ENCODE results near the gene KHK.

The KHK gene

DNA sequence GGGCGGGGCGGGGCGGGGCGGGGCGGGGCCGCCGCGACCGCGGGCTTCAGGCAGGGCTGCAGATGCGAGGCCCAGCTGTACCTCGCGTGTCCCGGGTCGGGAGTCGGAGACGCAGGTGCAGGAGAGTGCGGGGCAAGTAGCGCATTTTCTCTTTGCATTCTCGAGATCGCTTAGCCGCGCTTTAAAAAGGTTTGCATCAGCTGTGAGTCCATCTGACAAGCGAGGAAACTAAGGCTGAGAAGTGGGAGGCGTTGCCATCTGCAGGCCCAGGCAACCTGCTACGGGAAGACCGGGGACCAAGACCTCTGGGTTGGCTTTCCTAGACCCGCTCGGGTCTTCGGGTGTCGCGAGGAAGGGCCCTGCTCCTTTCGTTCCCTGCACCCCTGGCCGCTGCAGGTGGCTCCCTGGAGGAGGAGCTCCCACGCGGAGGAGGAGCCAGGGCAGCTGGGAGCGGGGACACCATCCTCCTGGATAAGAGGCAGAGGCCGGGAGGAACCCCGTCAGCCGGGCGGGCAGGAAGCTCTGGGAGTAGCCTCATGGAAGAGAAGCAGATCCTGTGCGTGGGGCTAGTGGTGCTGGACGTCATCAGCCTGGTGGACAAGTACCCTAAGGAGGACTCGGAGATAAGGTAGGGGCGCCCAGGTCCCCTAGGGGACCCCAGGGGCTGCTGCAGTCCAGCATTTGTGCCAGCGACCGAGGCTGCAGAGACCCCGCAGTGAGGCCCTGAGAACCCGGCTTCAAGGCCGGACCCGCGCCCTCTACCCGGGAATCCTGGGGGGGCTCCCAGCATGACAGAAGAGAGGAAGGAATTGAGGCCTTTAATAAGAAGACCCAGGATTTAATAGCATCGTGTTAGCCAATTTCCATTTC is at the start of gene KHK:
Gene KHK, plus strand, starts transcription at position 49 of the 870 bp plus-strand sequence. Its CDS starts 488 bp downstream, at position 537.
- DNase-seq (ENCODE audit: low read depth), result no peak

DNA sequence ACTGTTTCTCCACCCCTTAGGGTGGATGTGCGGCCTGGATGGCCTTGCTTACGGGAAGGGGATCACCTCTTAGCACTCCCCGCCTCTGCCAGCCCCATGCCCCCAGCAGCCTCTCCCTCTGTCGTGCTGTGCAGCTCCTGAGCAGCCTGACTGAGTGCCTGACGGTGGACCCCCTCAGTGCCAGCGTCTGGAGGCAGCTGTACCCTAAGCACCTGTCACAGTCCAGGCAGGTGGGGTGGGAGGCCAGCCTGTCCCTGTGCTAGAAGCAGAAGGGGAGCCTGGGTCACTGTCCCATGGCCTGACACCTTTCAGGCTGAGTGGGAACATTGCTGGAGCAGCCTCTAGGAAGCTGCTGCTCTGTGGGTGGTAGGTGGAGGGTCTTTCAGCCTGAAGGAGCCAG is 48.6 kb upstream of the KHK start:
- DNase-seq (ENCODE audit: low read depth), result no peak

DNA sequence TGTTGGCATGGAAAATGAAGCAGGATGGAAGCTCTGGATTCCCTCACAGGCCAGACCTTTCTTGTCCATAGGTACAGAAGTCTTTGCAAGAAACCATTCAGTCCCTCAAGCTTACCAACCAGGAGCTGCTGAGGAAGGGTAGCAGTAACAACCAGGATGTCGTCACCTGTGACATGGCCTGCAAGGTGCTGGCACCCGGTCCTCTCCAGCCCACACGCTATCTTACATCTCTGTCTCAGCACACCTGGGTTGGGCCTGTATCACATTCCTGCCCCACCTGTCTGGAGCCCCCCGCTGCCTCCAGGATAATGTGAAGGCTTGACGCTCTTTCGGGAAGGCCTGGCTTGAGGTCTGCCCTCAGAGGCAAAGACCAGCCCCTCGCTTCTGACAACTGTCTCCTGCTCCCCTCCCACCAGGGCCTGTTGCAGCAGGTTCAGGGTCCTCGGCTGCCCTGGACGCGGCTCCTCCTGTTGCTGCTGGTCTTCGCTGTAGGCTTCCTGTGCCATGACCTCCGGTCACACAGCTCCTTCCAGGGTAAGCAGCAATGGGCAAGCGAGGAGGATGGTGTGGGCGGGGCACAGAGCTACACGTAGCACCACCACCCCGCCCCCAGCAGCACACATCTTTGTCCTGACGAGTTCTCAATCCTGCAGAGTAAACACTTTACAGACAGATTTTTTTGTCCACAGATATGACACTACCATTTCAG is 47.8 kb upstream of the KHK start:
- no peak for DNase-seq (ENCODE audit: low read depth)

DNA sequence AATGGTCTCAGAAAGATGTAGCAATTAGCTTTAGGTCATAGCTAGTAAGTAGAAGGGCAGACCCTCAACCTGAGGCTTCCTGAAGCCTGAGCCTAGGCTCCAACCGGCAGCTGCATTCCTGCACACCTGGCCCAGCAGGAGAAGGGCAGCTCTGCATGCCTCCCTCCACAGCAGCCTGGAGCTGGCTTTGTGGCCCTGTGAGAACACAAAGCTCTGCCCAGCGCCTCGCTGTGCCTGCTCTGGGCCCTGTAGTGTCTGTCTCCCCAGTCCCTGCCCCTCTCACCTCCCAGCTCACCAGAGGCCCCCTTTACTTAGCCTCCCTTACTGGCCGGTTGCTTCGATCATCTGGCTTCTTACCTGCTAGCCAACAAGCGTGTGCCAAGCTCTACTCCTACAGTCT is 47.1 kb upstream of the KHK start:
- DNase-seq (ENCODE audit: low read depth), result no peak

DNA sequence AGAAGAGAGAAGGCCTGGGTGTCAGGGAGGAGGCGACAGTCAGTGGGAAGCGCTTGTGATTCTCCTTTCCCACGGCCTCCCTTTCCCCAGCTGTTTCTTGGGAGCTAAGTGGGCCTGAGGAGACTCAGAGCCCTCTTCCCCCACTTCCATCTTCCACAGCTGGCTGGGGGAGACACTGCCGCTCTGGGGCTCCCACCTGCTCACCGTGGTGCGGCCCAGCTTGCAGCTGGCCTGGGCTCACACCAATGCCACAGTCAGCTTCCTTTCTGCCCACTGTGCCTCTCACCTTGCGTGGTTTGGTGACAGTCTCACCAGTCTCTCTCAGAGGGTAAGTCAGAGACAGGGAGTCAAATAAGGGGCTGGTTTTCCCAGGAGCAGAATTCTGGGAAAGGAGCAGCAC is 46.7 kb upstream of the KHK start:
- DNase-seq (ENCODE audit: low read depth), result no peak

DNA sequence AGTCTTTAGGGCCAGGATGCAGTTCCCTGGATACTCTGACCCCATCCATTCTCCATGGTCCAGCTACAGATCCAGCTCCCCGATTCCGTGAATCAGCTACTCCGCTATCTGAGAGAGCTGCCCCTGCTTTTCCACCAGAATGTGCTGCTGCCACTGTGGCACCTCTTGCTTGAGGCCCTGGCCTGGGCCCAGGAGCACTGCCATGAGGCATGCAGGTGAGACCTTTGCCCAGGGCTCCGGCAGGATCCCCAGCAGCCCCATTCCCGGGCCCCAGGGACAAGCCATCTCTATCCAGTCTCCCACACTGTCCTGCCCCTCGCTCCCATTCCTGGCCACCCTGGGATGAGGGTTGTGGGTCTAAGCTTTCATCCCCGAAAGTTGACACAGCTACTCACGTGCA is 46.3 kb upstream of the KHK start:
- no peak for DNase-seq (ENCODE audit: low read depth)

DNA sequence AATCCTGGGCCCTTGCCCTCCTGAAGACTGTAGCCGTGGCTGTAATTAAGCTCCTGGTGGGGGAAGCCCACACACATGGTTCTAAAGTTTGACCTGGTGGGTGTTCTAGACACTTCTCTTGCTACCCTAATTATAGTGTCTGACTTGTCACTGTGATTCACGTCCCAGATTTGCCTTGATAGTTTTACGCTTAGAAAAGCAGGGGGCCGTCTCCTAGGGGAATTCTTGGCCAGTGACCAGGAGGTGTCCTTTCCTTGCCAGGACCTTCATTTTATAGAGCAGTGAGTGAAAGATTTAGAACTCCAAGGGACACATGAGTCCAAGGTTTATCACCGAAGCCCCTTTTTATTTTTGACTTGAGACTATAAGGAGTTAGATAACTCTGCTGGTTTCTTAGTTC is 44.8 kb upstream of the KHK start:
- DNase-seq (ENCODE audit: low read depth), result no peak

DNA sequence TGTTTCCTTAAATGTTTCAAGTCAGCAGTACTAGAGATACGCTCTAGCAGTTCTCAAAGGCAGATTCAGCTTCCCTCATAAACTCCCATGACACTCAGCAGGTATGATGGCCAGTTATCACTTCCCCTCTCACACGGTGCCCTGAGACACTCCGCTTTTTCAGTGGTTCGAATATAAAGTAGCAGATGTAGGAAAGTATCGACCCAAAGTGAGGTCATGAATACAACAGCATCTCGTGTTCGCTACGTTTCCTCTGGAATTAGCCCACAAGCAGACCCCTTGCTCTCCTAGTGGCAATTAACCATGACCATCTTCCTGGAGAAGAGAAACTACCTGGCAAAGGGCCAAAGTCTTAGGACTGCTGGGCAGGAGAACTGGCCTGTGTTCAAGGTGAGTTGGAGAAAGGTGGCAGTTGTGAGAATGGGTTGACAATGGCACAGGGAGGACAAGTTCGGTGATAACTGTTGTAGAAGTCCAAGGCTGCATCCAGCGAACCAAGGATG is 44.4 kb upstream of the KHK start:
- DNase-seq (ENCODE audit: low read depth), result no peak

DNA sequence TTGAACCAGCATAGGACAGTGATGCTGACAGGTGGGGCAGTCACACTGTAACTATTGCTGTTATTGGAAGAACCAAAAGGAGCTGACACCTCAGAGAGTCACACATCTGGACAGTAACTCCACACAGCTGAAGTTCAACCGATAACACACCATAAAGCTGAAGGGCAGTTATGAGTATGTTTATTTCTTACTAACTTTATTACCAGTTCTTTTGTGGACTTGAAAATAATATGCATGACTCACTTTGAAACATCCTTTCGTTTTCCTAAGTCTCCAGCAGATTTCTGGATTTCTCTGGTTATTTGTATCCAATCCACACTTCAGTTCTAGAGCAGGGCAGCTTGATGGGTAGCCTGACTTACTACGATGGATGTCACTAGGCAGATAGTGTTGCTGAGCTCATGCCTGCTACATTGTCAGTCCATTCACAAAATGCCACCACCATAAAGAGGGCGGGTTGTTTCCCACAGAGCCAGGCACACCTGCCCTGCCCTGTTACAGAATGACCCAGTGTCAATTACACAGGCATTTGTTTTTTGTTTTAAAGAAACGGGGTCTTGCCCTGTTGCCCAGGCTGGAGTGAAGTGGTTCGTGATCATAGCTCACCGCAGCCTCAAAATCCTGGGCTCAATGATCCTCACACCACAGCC is 43.5 kb upstream of the KHK start:
- no peak for DNase-seq (ENCODE audit: low read depth)

DNA sequence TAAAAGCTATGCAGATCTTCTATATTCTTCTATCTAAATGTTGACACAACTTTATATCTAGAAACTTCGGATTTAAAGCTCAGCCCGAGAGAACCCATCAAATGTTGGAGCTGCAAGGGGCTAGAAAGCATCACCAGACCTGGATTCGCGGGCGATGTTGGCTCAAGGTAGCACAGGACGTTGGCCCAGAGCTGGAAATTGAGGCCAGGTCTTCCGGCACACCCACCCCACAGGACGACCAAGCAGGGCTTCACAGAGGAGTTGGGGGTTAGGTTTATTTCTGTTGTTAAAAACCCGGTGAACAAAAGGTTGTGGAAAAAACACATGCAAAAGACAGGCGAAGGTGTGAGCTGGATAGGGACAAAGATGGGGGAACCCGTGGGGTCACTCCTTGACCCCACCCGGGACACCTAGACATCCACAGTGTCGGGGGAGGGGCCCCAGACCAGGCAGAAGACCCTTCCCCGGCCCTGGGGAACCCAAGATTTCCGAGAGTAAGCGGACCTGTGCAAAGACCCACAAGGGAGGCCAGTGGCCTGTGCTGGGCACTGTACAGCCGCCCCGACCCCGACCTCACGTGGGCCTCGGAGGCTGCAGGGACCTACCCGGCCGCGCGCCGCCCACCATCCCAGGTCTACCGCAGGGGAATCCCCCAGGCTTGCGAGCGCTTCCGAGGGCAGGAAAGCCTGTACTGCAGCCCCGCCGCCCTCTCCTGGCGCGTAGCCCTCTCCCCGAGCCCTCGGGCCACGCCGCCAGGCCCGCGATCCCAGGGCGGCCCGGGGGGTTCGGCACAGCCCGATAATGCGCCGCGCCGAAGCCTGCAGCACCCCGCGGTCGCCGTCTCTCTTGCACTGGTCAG is 36.9 kb upstream of the KHK start:
- peak; percentile 53 for DNase-seq (ENCODE audit: low read depth)

DNA sequence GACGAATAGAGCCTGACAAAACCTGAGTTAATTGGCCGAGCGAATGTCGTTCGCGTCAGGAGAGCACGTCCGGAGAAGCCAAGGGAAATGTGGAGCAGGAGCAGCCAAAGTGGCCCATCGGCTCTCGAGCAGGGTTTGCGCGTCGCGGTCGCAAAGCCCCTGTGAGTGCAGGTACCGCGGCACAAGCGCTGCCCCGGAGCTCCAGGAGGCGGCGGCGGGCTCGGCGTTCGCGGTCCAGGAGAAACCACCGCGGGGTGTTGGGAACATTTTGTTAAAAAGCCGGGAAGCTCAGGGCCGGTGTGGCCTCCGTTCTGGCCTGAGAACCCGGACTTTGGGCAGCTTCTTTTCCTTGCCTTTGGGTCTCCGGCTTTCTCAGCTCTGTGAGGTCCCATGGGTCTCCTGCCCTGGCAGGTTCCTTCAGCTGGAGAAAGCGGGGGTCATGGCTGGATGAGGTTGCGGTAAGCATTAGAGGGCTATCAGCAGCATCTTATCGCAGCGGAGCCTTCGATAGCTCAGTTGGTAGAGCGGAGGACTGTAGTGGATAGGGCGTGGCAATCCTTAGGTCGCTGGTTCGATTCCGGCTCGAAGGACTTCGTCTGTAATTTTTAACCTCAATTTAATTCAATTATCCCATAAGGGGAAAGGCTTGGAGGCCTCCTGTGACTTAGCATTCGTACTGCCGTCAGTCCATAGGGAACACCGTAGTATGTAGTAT is 36.1 kb upstream of the KHK start:
- DNase-seq (ENCODE audit: low read depth), result peak; percentile 90

DNA sequence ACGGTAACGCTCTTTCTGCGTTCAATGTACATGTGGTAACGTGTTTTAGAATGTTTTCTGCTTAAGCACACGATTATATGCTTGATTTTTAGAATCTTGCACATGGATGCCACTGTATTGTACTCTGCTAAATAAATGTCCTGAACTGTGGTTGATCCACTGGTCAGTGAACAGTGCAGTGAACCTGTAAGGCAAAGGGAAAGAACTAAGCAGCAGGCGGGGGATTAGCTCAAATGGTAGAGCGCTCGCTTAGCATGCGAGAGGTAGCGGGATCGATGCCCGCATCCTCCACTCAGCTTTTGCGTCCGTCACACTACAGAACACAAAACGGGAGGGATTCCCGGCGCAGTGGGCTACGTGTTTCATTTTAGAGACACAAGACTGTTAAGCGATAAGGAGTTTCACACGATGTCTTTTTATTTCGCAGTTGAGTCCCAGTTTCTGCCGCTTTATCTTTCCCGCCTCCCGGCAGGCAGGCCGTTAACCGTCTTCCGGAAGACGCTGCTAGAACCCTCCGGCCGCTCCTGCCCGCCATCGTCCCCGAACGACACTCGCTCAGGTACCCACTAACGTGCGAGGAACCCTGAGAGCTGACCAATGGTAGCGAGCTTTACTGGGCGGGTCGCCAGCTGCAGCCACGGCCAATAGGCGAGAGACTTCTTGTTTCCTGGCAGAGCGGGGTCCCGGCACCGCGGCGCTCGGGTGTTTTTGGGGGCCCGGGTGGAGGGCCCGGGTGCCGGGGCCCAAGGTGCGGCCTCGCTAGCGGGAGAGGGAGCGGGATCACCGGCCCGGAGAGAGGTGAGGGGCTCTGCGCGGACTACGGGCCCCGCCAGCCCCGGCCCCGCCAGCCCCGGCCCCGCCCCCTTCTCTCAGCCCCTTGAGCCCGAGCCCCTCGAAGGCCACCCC is 35.3 kb upstream of the KHK start, which contains the start of gene AGBL5:
Gene AGBL5, plus strand, starts transcription at position 673 of the 906 bp plus-strand sequence. CDS start 1,291 bp downstream, outside the sequence.
- DNase-seq (ENCODE audit: low read depth), result peak; percentile 91

DNA sequence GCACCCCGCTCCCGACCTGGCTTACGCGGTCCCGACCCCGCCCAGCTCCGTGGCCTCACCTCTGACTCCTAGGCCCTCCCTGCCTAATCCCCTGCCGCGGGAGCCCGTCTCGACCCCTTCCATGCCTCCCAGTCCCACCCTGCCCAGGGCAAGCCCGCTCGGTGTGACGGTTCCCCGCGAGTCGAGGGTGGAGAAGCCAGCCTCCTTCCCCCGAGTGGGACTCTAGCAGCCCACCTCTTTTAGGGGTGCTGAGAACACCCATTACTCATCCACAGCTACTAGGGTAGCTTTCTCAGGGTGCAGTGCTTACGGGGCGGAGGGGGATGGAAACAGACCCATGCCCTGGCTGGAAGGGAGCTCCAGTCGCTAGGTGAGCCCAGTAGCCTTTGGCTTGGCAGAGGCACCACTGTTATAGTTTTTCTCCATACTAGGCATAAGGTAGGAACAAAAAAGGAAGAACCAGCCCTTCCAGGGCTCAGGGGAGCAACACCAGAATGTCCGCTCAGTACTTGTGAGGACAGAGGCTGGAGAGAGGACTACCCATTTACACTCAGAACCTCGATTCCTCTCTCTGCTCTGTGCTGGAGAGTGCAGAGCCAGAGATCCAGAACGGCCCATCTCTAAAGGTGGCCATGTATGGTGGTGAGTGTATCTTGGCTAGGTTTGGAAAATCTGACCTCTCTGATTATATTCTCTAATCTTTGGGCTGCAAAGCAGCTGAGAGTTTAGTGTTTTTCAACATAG is 34.5 kb upstream of the KHK start:
- no peak for DNase-seq (ENCODE audit: low read depth)

DNA sequence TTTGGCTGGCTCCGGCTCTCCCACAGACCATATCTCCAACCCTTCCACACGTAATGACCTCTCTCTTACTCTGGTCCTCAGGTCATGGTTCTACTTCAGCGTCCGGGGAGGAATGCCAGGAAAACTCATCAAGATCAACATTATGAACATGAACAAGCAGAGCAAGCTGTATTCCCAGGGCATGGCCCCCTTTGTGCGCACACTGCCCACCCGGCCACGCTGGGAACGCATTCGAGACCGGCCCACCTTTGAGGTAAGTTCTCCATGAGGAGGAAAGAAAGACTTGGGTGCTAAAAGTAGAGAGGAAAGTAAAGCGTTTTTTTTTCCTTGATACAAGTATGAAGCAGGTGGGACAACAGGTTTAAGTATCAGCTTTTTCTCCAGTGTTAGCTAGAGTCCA is 33.3 kb upstream of the KHK start:
- DNase-seq (ENCODE audit: low read depth), result no peak

DNA sequence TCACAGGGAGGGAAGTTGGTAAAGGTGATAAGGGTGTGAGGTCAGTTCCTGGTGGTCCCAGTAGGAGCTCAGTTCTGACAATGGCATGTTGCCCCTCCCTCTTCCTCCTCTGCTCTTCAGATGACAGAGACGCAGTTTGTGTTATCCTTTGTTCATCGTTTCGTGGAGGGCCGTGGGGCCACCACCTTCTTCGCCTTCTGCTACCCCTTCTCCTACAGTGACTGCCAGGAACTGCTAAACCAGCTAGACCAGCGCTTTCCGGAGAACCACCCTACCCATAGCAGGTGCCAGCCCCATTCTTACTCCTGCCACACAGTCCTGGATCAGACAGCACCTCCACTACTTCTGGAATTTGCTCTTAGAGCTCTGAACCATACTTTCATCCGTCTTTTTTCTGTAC is 32.8 kb upstream of the KHK start:
- DNase-seq (ENCODE audit: low read depth), result no peak

DNA sequence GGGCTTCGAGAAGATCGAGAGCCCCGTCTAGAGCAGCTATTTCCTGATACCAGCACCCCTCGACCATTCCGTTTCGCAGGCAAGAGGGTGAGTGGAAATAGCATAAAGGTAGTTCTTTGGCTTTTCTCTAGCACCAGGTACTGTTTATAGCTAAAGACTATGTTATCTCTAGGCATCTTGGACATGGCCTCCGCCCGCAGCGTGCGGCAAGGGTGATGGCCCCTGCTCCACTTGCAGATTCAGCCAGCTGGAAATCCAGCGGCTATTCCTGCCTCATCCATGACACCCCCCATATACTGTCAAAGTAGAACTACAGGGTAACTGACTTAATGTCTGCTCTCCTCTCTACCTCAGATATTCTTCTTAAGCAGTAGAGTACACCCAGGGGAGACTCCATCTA is 31.9 kb upstream of the KHK start:
- no peak for DNase-seq (ENCODE audit: low read depth)

DNA sequence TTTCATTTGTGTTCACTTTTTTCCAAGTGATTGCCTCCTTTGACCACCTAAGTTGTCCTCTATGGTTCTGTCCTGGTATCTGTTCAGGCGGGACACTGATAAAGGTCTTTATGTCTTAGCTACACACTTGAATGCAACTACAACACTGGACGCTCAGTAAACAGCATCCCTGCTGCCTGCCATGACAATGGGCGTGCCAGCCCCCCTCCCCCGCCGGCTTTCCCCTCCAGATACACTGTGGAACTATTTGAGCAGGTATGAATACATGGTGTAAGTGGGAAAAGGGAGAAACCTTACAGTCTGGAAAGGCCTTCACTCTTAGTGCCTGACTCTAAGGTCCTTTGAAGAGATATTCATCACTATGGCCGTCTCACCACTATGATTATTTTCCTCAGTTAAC is 29.4 kb upstream of the KHK start:
- DNase-seq (ENCODE audit: low read depth), result no peak

DNA sequence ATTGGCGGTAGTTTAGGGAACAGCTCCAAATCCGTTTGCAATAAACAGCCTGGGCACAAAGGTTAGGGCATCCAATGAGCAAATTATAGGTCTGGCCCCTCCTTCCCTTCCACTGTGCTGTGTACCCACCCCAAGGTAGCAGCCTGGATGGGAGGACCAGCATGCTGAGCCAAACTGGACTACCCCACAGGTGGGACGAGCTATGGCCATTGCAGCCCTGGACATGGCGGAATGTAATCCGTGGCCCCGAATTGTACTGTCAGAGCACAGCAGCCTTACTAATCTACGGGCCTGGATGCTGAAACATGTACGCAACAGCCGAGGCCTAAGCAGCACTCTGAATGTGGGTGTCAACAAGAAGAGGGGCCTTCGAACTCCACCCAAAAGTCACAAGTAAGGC is 28.4 kb upstream of the KHK start:
- DNase-seq (ENCODE audit: low read depth), result no peak

DNA sequence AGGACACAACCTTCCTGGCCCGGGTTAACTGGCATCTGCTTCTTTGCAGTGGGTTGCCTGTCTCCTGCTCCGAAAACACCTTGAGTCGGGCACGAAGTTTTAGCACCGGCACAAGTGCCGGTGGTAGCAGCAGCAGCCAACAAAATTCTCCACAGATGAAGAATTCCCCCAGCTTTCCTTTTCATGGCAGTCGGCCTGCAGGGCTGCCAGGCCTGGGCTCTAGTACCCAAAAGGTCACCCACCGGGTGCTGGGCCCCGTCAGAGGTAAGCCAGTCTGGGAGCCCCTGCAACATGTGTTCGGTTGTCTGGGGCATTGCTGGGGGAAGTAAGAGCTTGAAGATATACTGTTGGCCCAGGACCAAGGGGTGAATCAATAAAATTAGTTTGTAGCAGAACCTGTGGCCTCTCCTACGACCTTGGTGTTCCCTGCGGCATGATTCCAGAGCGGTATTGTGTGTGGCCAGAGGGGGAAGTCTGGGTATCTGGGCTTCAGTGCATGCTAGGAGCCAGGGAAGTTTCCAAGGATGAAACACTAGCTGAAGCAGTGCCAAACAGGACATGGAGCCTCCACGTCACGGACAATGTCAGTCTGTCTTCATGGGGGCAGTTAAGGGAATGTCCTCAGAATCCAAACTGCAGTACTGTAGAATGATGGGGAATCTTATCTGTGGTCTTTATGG is 27.3 kb upstream of the KHK start:
- no peak for DNase-seq (ENCODE audit: low read depth)
